Right kidney (tissue), 1 donor: ENCODE measurements around the gene IMPA2.
"Not testable (repeated sequence)": the region's sequence is repeated elsewhere in the genome, so short reads cannot be mapped to it uniquely, and the experiment has no call there.

Source experiments
- DNase-seq: peaks from one replicate; pipeline ENCODE4 v3.0.0-alpha.2; 2016

The IMPA2 gene

GRCh38 chr18:11959651-11960050 is 21.7 kb upstream of the IMPA2 start:
- not testable (repeated sequence) for DNase-seq

- DNase-seq = no peak
Observed at GRCh38 chr18:11960743-11961380, 20.4 kb upstream of the IMPA2 start.

- DNase-seq = no peak
Observed at GRCh38 chr18:11962597-11962996, 18.7 kb upstream of the IMPA2 start.

- DNase-seq = no peak
Observed at GRCh38 chr18:11963991-11964484, 17.3 kb upstream of the IMPA2 start.

GRCh38 chr18:11969904-11970835 is 11.1 kb upstream of the IMPA2 start:
- no peak for DNase-seq

- not testable (repeated sequence) for DNase-seq
Observed at GRCh38 chr18:11970836-11971226, 10.5 kb upstream of the IMPA2 start.

DNA sequence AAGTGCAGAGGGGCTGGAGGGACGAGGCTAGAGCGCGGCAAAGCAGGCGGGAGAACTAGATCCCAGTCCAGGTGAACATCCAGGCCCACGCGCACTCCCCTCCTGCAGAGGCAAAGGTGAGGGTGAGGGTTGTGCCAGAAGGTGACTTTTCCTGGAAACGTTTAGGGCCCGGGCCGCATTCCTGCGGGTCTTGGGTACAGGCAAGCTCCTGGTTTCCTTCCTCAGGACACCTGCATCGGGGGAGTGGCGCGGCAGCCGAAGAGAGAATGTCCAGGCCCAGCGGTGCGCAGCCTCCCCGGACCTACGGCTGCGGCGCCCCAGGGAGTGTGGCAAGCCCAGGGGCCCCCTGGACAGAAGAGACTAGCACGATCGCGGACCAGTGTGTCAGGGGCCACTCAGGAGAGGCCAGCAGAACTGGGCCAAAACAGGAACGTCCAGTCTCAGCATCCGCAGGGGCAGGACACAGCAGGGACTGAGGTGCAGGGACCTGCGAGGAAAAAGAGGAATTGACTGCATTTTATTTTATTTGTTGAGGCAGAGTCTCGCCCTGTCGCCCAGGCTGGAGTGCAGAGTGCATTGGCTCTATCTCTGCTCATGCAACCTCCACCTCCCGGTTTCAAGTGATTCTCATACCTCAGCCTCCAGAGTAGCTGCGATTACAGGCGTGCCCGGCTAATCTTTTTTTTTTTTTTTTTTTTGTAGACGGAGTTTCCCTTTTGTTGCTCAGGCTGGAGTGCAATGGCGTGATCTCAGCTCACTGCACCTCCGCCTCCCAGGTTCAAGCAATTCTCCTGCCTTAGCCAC is 8.7 kb upstream of the IMPA2 start:
- DNase-seq = no peak

GRCh38 chr18:11974741-11975325 is 6.5 kb upstream of the IMPA2 start:
- no peak for DNase-seq

DNA sequence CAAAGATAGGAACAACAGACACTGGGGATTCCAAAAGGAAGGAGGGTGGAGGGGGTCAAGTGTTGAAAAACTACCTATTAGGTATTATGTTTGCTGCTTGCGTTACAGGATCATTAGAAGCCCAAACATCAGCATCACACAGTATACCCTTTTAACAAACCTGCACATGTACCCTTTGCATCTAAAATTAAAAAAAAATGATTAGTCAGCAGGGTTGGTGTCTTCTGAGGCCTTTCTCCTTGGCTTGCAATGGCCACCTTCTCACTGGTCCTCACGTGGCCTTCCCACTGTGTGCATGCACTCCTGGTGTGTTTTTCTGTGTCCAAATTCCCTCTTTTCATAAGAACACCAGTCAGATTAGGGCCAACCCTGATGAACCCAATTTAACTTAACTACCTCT is 5.6 kb upstream of the IMPA2 start:
- no peak for DNase-seq

DNA sequence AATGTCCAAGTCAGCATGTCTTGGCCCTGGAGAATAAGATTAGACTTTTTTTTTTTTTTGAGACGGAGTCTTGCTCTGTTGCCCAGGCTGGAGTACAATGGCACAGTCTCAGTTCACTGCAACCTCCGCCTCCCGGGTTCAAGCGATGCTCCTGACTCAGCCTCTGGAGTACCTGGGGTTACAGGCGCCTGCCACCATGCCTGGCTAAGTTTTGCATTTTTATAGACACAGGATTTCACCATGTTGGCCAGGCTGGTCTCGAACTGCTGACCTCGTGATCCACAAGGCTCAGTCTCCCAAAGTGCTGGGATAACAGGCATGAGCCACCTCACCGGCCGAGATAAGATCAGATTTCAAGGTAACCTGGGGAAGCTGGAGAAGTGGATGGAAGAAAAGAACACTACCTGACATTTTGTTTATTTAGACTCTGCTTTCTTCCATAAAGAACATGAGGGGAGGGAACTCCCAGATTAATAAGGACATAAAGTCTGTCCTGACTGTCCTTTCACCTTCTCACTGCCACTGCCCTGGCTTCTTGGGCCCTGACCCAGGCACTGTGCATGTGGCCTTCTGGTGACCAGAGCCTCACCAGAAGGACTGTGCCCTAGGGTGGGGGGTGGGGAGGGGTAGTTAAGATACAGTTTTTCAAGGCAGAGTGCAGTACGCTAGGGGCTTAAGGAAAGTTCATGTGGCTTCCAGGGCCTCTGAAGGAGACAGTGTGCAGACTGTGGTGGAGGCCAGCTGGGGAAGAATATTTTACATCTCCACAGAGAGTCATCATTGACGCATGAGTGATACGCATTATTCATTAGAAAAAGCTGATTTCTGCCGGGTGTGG is 4.8 kb upstream of the IMPA2 start:
- DNase-seq = no peak

GRCh38 chr18:11977153-11977466 is 4.2 kb upstream of the IMPA2 start:
- no peak for DNase-seq

GRCh38 chr18:11978956-11979355 is 2.4 kb upstream of the IMPA2 start:
- DNase-seq = no peak

GRCh38 chr18:11980163-11980493 is 1.2 kb upstream of the IMPA2 start:
- DNase-seq = no peak

DNA sequence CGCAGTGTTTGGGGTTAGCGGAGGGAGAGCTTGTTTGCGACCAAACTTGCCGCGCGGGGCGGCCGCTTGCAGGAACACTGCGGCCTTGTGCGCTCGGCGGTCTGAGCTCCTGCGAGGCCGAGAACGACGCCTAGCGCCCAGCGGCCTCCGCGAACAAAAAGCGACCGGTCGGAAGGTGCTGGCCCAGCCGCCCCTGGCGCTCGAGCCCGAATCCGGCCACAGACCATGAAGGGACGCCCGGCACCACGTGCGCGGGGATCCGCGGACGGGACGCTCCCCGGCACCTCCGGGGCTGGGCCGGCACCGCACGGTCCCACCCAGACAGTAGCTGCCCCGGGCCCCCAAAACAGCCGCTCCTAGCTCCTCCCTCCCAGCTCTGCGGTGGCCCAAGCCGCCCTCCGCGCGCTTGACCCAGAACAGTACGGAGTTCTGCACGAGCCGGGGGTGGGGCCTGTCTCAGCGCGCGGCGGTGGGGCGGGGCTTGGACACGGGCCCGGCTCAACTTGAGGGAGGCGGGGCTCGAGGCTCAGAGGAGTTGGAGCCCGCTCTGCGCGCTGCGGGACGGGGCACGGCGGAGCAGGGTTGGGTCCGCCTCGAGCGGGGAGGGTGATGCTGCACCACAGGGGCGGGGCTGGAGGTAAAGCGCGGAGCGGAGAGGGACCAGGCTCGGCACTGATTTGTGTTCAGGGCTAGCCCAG is 664 bp upstream of the IMPA2 start:
- peak; percentile 96 for DNase-seq

DNA sequence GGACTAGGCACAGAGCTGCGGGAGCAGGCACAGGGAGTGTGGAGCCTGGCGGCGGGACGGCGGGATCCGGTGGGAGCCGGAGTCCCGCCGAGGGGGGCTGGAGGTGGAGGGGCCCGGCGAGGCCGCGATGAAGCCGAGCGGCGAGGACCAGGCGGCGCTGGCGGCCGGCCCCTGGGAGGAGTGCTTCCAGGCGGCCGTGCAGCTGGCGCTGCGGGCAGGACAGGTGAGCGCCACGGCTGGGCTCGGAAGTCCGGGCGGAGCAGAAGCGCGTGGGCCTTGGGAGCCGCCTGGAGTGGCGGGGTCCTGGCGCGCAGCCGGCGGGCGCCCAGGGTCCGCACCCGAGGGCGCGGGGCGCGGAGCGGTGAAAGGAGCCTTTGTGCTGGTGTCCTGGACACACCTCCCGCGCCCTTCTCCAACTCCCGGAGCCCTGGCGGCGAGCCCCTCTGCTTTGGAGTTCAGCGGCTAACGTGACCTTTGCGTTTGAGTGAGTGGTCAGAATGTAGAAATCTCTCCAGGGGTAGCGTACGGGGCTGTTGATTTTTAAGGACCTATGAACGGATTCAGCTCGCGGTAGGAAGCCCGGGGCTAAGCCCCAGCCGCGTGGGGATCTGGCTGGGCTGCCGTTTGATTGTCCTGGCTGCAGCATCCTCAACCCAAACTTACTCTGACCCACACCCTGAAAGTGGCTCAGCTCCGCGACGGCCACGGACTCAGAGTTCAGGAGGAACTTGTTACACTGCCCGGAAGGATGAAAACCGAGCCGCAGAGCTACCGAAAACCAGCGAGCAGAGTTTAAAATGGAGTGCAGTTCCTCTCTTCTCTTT is 448 bp downstream of the IMPA2 start:
- peak; percentile 94 for DNase-seq

DNA sequence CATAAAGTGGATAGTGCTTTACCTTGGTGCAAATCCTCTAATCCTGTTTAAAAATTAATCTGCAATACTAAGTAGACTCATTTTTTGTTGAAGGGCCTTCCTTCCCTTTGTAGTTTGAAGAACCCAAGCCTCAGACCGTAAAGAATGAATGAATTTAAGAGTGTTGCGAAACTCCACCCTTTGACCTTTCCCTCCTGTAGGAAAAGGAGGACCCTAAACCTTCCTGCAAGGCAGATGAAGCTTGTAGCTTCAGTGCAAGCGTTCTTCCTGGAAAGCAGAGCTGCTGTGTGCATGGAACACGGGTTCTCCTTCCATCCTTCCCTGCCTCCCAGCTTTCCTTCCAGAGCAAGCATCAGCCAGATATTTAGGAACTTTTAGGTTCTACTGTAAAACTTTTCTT is 1.7 kb downstream of the IMPA2 start:
- no peak for DNase-seq

GRCh38 chr18:11983592-11983991 is 2.3 kb downstream of the IMPA2 start:
- DNase-seq = no peak

- DNase-seq = no peak
Observed at GRCh38 chr18:11984091-11984490, 2.8 kb downstream of the IMPA2 start.

GRCh38 chr18:11985586-11985985 is 4.3 kb downstream of the IMPA2 start:
- no peak for DNase-seq

GRCh38 chr18:11986061-11986460 is 4.8 kb downstream of the IMPA2 start:
- DNase-seq = peak; percentile 10
